MM.1S (cell line): ENCODE results near the gene IQSEC1.

Experiments used
- DNase-seq: peaks from one replicate; pipeline ENCODE4 v3.0.0-alpha.2; 2015
- H2AFZ ChIP-seq: fragments of 300-600 bp; sonication (generic); 2 replicates; pipeline ENCODE4 v1.6.0; 2016; ENCODE audit warnings: antibody characterized with exemption, low read length
- H3F3A ChIP-seq: fragments of 300-600 bp; sonication (generic); 2 replicates; pipeline ENCODE4 v1.6.1; 2016; ENCODE audit warnings: mild to moderate bottlenecking, antibody characterized with exemption, low read length, moderate library complexity, mixed read lengths; ENCODE audit not compliant: insufficient read depth
- H3K27ac ChIP-seq: fragments of 300-600 bp; sonication (generic); 2 replicates; pipeline ENCODE4 v1.5.1; 2016; ENCODE audit warnings: mild to moderate bottlenecking, low read length
- H3K27me3 ChIP-seq: fragments of 300-600 bp; sonication (generic); replicated peaks from 2 replicates; pipeline ENCODE4 v1.6.0; 2016; ENCODE audit warnings: low read length; ENCODE audit not compliant: insufficient read depth
- H3K36me3 ChIP-seq: fragments of 300-600 bp; sonication (generic); replicated peaks from 2 replicates; pipeline ENCODE4 v1.6.1; 2016; ENCODE audit warnings: mild to moderate bottlenecking, low read length, mixed read lengths; ENCODE audit not compliant: insufficient read depth
- H3K4me1 ChIP-seq: fragments of 300-600 bp; sonication (generic); 2 replicates; pipeline ENCODE4 v1.6.1; 2016; ENCODE audit warnings: low read length, mixed read lengths
- H3K4me2 ChIP-seq: fragments of 300-600 bp; sonication (generic); 2 replicates; pipeline ENCODE4 v1.6.0; 2016; ENCODE audit warnings: low read depth, low read length
- H3K4me3 ChIP-seq: fragments of 300-600 bp; sonication (generic); 2 replicates; pipeline ENCODE4 v1.5.1; 2016; ENCODE audit warnings: low read length, mixed read lengths
- H3K79me2 ChIP-seq: fragments of 300-600 bp; sonication (generic); 2 replicates; pipeline ENCODE4 v1.6.1; 2016; ENCODE audit warnings: mixed run types, low read length, mixed read lengths
- H3K9ac ChIP-seq: fragments of 300-600 bp; sonication (generic); 2 replicates; pipeline ENCODE4 v1.6.1; 2016; ENCODE audit warnings: low read length, mixed read lengths
- H3K9me2 ChIP-seq: fragments of 300-600 bp; sonication (generic); replicated peaks from 2 replicates; pipeline ENCODE4 v1.6.1; 2016; ENCODE audit warnings: mild to moderate bottlenecking, low read length, mixed read lengths; ENCODE audit not compliant: insufficient read depth
- H3K9me3 ChIP-seq: fragments of 300-600 bp; sonication (generic); replicated peaks from 2 replicates; pipeline ENCODE4 v1.6.1; 2016; ENCODE audit warnings: mild to moderate bottlenecking, low read length, mixed read lengths; ENCODE audit not compliant: insufficient read depth
- H4K20me1 ChIP-seq: fragments of 300-600 bp; sonication (generic); 2 replicates; pipeline ENCODE4 v1.6.1; 2016; ENCODE audit warnings: mild to moderate bottlenecking, low read length, moderate library complexity, mixed read lengths; ENCODE audit not compliant: insufficient read depth
- CTCF ChIP-seq: fragments of 300-600 bp; sonication (generic); IDR thresholded peaks from 2 replicates; pipeline ENCODE4 v1.5.1; 2016; ENCODE audit warnings: antibody characterized with exemption, low read length, mixed read lengths
- EZH2 ChIP-seq: fragments of 300-600 bp; sonication (generic); optimal IDR thresholded peaks from 2 replicates; pipeline ENCODE3; 2017; ENCODE audit warnings: low read depth, mild to moderate bottlenecking, antibody characterized with exemption, low read length, mixed read lengths
- EZH2phosphoT487 ChIP-seq: fragments of 300-600 bp; sonication (generic); IDR thresholded peaks from 2 replicates; pipeline ENCODE4 v1.6.1; 2018; ENCODE audit warnings: antibody characterized with exemption, low read length

Gene IQSEC1

GRCh38 chr3:12911881-12912415 lies 161.3 kb downstream of the IQSEC1 start:
- H3K79me2 ChIP-seq, result no peaks in the 10 kb centered on the region
- H3K4me3 ChIP-seq, result no peak overlapping the region
- no peaks in the 10 kb centered on the region for H3K4me1 ChIP-seq
- H3F3A ChIP-seq, result no peaks in the 10 kb centered on the region
- H3K4me2 ChIP-seq, result no peak overlapping the region
- no peaks in the 10 kb centered on the region for H3K27me3 ChIP-seq
- H3K9me3 ChIP-seq, result no peaks in the 10 kb centered on the region
- H3K36me3 ChIP-seq, result no peaks in the 10 kb centered on the region; the same call in none of the 2 replicates
- no peak for TF ChIP-seq EZH2
- no peak for TF ChIP-seq EZH2phosphoT487
- no peak for TF ChIP-seq CTCF
- no peak for DNase-seq
- H4K20me1 ChIP-seq, result no peaks in the 10 kb centered on the region
- no peak overlapping the region for H3K27ac ChIP-seq
- H2AFZ ChIP-seq, result no peak overlapping the region
- no peak overlapping the region for H3K9ac ChIP-seq
- H3K9me2 ChIP-seq, result no peaks in the 10 kb centered on the region

GRCh38 chr3:12910356-12911099 lies 162.7 kb downstream of the IQSEC1 start:
- H2AFZ ChIP-seq, result no peak overlapping the region
- H3K27ac ChIP-seq, result no peak overlapping the region
- no peaks in the 10 kb centered on the region for H3K9me2 ChIP-seq
- H3K4me1 ChIP-seq, result no peaks in the 10 kb centered on the region
- TF ChIP-seq CTCF, result no peak
- TF ChIP-seq EZH2, result no peak
- no peak for TF ChIP-seq EZH2phosphoT487
- H3K27me3 ChIP-seq, result no peaks in the 10 kb centered on the region
- no peaks in the 10 kb centered on the region for H4K20me1 ChIP-seq
- no peaks in the 10 kb centered on the region for H3F3A ChIP-seq
- no peak for DNase-seq
- no peak overlapping the region for H3K4me2 ChIP-seq
- H3K4me3 ChIP-seq, result no peak overlapping the region
- no peaks in the 10 kb centered on the region for H3K79me2 ChIP-seq
- no peak overlapping the region for H3K9ac ChIP-seq
- H3K36me3 ChIP-seq, result no peaks in the 10 kb centered on the region; the same call in none of the 2 replicates
- H3K9me3 ChIP-seq, result no peaks in the 10 kb centered on the region

GRCh38 chr3:12909710-12910109 lies 163.5 kb downstream of the IQSEC1 start:
- no peaks in the 10 kb centered on the region for H3K4me1 ChIP-seq
- no peak overlapping the region for H3K4me3 ChIP-seq
- no peaks in the 10 kb centered on the region for H3K9me2 ChIP-seq
- no peak for DNase-seq
- H4K20me1 ChIP-seq, result no peaks in the 10 kb centered on the region
- H2AFZ ChIP-seq, result no peak overlapping the region
- H3K27ac ChIP-seq, result no peak overlapping the region
- no peaks in the 10 kb centered on the region; the same call in none of the 2 replicates for H3K36me3 ChIP-seq
- H3K4me2 ChIP-seq, result no peak overlapping the region
- no peaks in the 10 kb centered on the region for H3F3A ChIP-seq
- H3K79me2 ChIP-seq, result no peaks in the 10 kb centered on the region
- TF ChIP-seq EZH2phosphoT487 (no peak), CTCF (no peak), EZH2 (no peak)
- no peaks in the 10 kb centered on the region for H3K27me3 ChIP-seq
- no peak overlapping the region for H3K9ac ChIP-seq
- H3K9me3 ChIP-seq, result no peaks in the 10 kb centered on the region
